ENCODE measurements around the gene CWC25. TPM values are rescaled to one million over a fixed set of nuclear protein-coding genes. Genes with fewer than 3 reads are reported as not detected.

Gene CWC25
- polyA plus RNA-seq, 1 donor (not counting 4 experiments of a cell fraction or from before 2014, with no cell fraction given): 14.9 TPM

- H3K4me1 ChIP-seq (ENCODE audit: control insufficient read depth, extremely low read depth, insufficient read depth, low read length): peaks cover 22% of the 10 kb centered on the region
- peaks cover 37% of the 10 kb centered on the region for H3K79me2 ChIP-seq (ENCODE audit: control insufficient read depth, insufficient read depth, low read length)
Measured at GRCh38 chr17:38851434-38851833, 26.3 kb upstream of the CWC25 start.

GRCh38 chr17:38850374-38850773, 25.3 kb upstream of the CWC25 start:
- Histone ChIP-seq H3K4me1 (ENCODE audit: control insufficient read depth, extremely low read depth, insufficient read depth, low read length) (peaks cover 22% of the 10 kb centered on the region), H3K27me3 (ENCODE audit: control insufficient read depth, extremely low read depth, insufficient read depth, low read length) (no peaks in the 10 kb centered on the region), H3K9ac (ENCODE audit: control insufficient read depth, extremely low read depth, insufficient read depth, low read length) (peak overlapping the region; percentile 13), H2AFZ (ENCODE audit: control insufficient read depth, low read length) (no peak overlapping the region), H3K27ac (ENCODE audit: control insufficient read depth, insufficient read depth, low read length) (no peak overlapping the region), H4K20me1 (ENCODE audit: control insufficient read depth, extremely low read depth, insufficient read depth, low read length) (peaks cover 36% of the 10 kb centered on the region), H3K9me1 (ENCODE audit: control insufficient read depth, extremely low read depth, insufficient read depth, low read length) (peaks cover 3% of the 10 kb centered on the region), H3K4me2 (ENCODE audit: control insufficient read depth, extremely low read depth, insufficient read depth, low read depth, low read length) (peak overlapping the region; percentile 87), H3K4me3 (ENCODE audit: control insufficient read depth in 2 of 3, extremely low read depth in 1 of 3, insufficient read depth in 2 of 3, low read depth in 1 of 3, low read length in 3 of 3) (peak overlapping the region in 2 of 3 experiments; percentile 100), H3K36me3 (ENCODE audit: control insufficient read depth in 2 of 2, extremely low read depth in 1 of 2, insufficient read depth in 2 of 2, low read length in 2 of 2) (peaks cover 25 to 49% of the 10 kb centered on the region in 2 experiments), H3K9me3 (ENCODE audit: control insufficient read depth, low read depth, low read length) (no peaks in the 10 kb centered on the region), H3K79me2 (ENCODE audit: control insufficient read depth, insufficient read depth, low read length) (peaks cover 37% of the 10 kb centered on the region)
- no peak for FAIRE-seq
- dilution Hi-C loops (cut with MboI; ENCODE audit: extremely low pct_ligation_motif_present, low sequenced_read_pairs): no loop called here
- DNase-seq (ENCODE audit: low read depth, low spot score): no peak
- TF ChIP-seq CTCF (optimal IDR thresholded peaks at IDR 0.05 in 1 of 3, IDR thresholded peaks at IDR 0.05 in 1 of 3, conservative IDR thresholded peaks at IDR 0.05 in 1 of 3; ENCODE audit: extremely low read depth in 1 of 3, insufficient read depth in 2 of 3, low read length in 3 of 3) (no peak), EZH2 (IDR thresholded peaks at IDR 0.05; ENCODE audit: low read length) (no peak)

More at GRCh38 chr17:38851434-38851833, 26.3 kb upstream of the CWC25 start:
- no peak for DNase-seq (ENCODE audit: low read depth, low spot score)
- Histone ChIP-seq H3K9me1 (ENCODE audit: control insufficient read depth, extremely low read depth, insufficient read depth, low read length) (peaks cover 3% of the 10 kb centered on the region), H3K4me2 (ENCODE audit: control insufficient read depth, extremely low read depth, insufficient read depth, low read depth, low read length) (peak overlapping the region; percentile 87), H3K4me3 (ENCODE audit: control insufficient read depth in 2 of 3, extremely low read depth in 1 of 3, insufficient read depth in 2 of 3, low read depth in 1 of 3, low read length in 3 of 3) (peak overlapping the region; percentile 67 to 100 (median 100)), H3K36me3 (ENCODE audit: control insufficient read depth in 2 of 2, extremely low read depth in 1 of 2, insufficient read depth in 2 of 2, low read length in 2 of 2) (peaks cover 25 to 49% of the 10 kb centered on the region in 2 experiments), H4K20me1 (ENCODE audit: control insufficient read depth, extremely low read depth, insufficient read depth, low read length) (peaks cover 36% of the 10 kb centered on the region), H2AFZ (ENCODE audit: control insufficient read depth, low read length) (no peak overlapping the region), H3K27ac (ENCODE audit: control insufficient read depth, insufficient read depth, low read length) (peak overlapping the region; percentile 8), H3K9me3 (ENCODE audit: control insufficient read depth, low read depth, low read length) (no peaks in the 10 kb centered on the region), H3K9ac (ENCODE audit: control insufficient read depth, extremely low read depth, insufficient read depth, low read length) (peak overlapping the region; percentile 99), H3K27me3 (ENCODE audit: control insufficient read depth, extremely low read depth, insufficient read depth, low read length) (no peaks in the 10 kb centered on the region)
- no peak for TF ChIP-seq EZH2 (IDR thresholded peaks at IDR 0.05; ENCODE audit: low read length)
- TF ChIP-seq CTCF (optimal IDR thresholded peaks at IDR 0.05 in 1 of 3, IDR thresholded peaks at IDR 0.05 in 1 of 3, conservative IDR thresholded peaks at IDR 0.05 in 1 of 3; ENCODE audit: extremely low read depth in 1 of 3, insufficient read depth in 2 of 3, low read length in 3 of 3): no peak
- dilution Hi-C loops (cut with MboI; ENCODE audit: extremely low pct_ligation_motif_present, low sequenced_read_pairs): no loop called here
- no peak for FAIRE-seq
